Stomach (tissue), 9 donors: ENCODE results near the gene GPRASP2. TPM values are rescaled to one million over a fixed set of nuclear protein-coding genes. Genes with fewer than 3 reads are reported as not detected.

Source experiments
- DNase-seq, 2 donors: peaks; one replicate each; pipeline versions ENCODE4 v3.0.0 to v3.0.0-alpha.2; 2013 to 2019
- H3K27ac ChIP-seq, 5 donors: fragments of 200-600 bp in 4 of 5; sonication (generic) in 4 of 5; one replicate each; pipeline ENCODE4 v1.5.1; 2013 to 2019; ENCODE audit warnings: mild to moderate bottlenecking in 1 of 5, moderate library complexity in 1 of 5
- H3K27me3 ChIP-seq, 3 donors: fragments of 200-600 bp; sonication (generic); one replicate each; pipeline ENCODE4 v1.5.1; 2017 to 2019; ENCODE audit warnings: mixed run types in 1 of 3
- H3K36me3 ChIP-seq, 4 donors: fragments of 200-600 bp; sonication (generic); 1 replicate in 3 of 4; 2 replicates in 1 of 4; pipeline ENCODE4 v1.5.1; 2016 to 2019
- H3K4me1 ChIP-seq, 4 donors: fragments of 200-600 bp; sonication (generic); one replicate each; pipeline ENCODE4 v1.5.1; 2016 to 2019
- H3K4me3 ChIP-seq, 4 donors: fragments of 200-600 bp; sonication (generic) in 3 of 4; one replicate each; pipeline ENCODE4 v1.5.1; 2016 to 2019; ENCODE audit warnings: mild to moderate bottlenecking in 1 of 4
- H3K9me3 ChIP-seq, 4 donors: fragments of 200-600 bp; sonication (generic); one replicate each; pipeline ENCODE4 v1.5.1; 2016 to 2019
- CTCF ChIP-seq, 7 experiments: fragments of 450-650 bp in 4 of 7; fragments of 200-600 bp in 3 of 7; sonication (generic) in 3 of 7; IDR thresholded peaks; one replicate each; pipeline ENCODE4 v1.5.1; 2016 to 2019; ENCODE audit warnings: antibody characterized with exemption in 7 of 7, control low read depth in 2 of 7, mild to moderate bottlenecking in 1 of 7
- EP300 ChIP-seq: sonication (generic); formaldehyde crosslinking; IDR thresholded peaks from one replicate; pipeline ENCODE4 v1.6.1; 2017; ENCODE audit warnings: antibody characterized with exemption
- POLR2A ChIP-seq, 4 donors: fragments of 450-650 bp; IDR thresholded peaks; one replicate each; pipeline ENCODE4 v1.6.1; 2016; ENCODE audit warnings: antibody characterized with exemption in 4 of 4, control low read depth in 2 of 4, mild to moderate bottlenecking in 1 of 4, moderate library complexity in 1 of 4
- POLR2AphosphoS5 ChIP-seq, 3 donors: sonication (generic); formaldehyde crosslinking; IDR thresholded peaks; one replicate each; pipeline ENCODE4 v1.6.1; 2016; ENCODE audit warnings: antibody characterized with exemption in 3 of 3
- WGBS, 5 donors: extraction: QIAGEN DNeasy Blood & Tissue Kit in 3 of 5; methylation state at CpG; one replicate each; pipeline versions ENCODE4 v1.1.5 to v1.1.7; 2013 to 2018; 5-methylcytosine and 5-hydroxymethylcytosine counted together
- intact Hi-C: fragments of 100-400 bp; cut with DNase I; formaldehyde crosslinking; loops from one replicate; pipeline ENCODE4 v1.15.1; 2023; ENCODE audit warnings: low total_unique reads
- polyA plus RNA-seq, 3 donors: library from polyadenylated mRNA; stranded (reverse); fragments of 200-250 nt; gene quantifications; one replicate each; pipeline ENCODE4 v1.2.3, GENCODE V29; 2013
- total RNA-seq, 5 donors: library from RNA; depleted of rRNA; stranded (reverse); fragments of >200 nt; gene quantifications; one replicate each; pipeline versions ENCODE4 v1.1.0 to v1.2.3, GENCODE V29; 2014 to 2016
- donor health status: healthy with polysubstance abuse.
- donor health status: Bipolar disorder and iron deficiency.
- donor health status: healthy.

The GPRASP2 gene
- total and polyA plus RNA-seq, 8 donors, result 0.58 to 32.1 (median 2.7) TPM; not detected in 1

GRCh38 chrX:102684772-102685520 is 27.3 kb upstream of the GPRASP2 start:
- H3K4me1 ChIP-seq, result no peaks in the 10 kb centered on the region
- intact Hi-C loops, result no loop called here
- no peak overlapping the region for H3K4me3 ChIP-seq
- H3K27ac ChIP-seq, result no peak overlapping the region
- peaks cover 0 to 24% (median 15%) of the 10 kb centered on the region in 4 donors for H3K9me3 ChIP-seq
- 47 to 69% (median 55%) methylated on average over 2 of the region's 2 CpGs for WGBS, 5 donors
- TF ChIP-seq POLR2A (IDR thresholded peaks at IDR 0.05), result no peak
- no peak for TF ChIP-seq CTCF (IDR thresholded peaks at IDR 0.05)
- TF ChIP-seq POLR2AphosphoS5 (IDR thresholded peaks at IDR 0.05), result no peak
- no peak for TF ChIP-seq EP300
- H3K27me3 ChIP-seq, result no peaks in the 10 kb centered on the region
- no peak for DNase-seq
- peaks cover 0 to 5% (median 2%) of the 10 kb centered on the region in 4 donors for H3K36me3 ChIP-seq

GRCh38 chrX:102694749-102695148 is 17.5 kb upstream of the GPRASP2 start:
- Histone ChIP-seq H3K4me1 (no peaks in the 10 kb centered on the region), H3K9me3 (peaks cover 0 to 8% (median 4%) of the 10 kb centered on the region in 4 donors), H3K36me3 (no peaks in the 10 kb centered on the region), H3K4me3 (no peak overlapping the region), H3K27me3 (no peaks in the 10 kb centered on the region), H3K27ac (no peak overlapping the region)
- TF ChIP-seq POLR2A (IDR thresholded peaks at IDR 0.05) (no peak), POLR2AphosphoS5 (IDR thresholded peaks at IDR 0.05) (no peak), EP300 (no peak), CTCF (IDR thresholded peaks at IDR 0.05) (no peak)
- intact Hi-C loops, result no loop called here
- 76 to 97% (median 93%) methylated on average over 3 of the region's 3 CpGs for WGBS, 5 donors
- DNase-seq, result no peak

- TF ChIP-seq EP300 (no peak), CTCF (IDR thresholded peaks at IDR 0.05) (no peak), POLR2A (IDR thresholded peaks at IDR 0.05) (no peak), POLR2AphosphoS5 (IDR thresholded peaks at IDR 0.05) (no peak)
- Histone ChIP-seq H3K36me3 (no peaks in the 10 kb centered on the region), H3K4me1 (no peaks in the 10 kb centered on the region), H3K9me3 (peaks cover 0 to 6% (median 3%) of the 10 kb centered on the region in 4 donors), H3K27ac (no peak overlapping the region), H3K4me3 (no peak overlapping the region), H3K27me3 (no peaks in the 10 kb centered on the region)
- intact Hi-C loops, result no loop called here
- no peak for DNase-seq
Measured at GRCh38 chrX:102696306-102696705, 15.9 kb upstream of the GPRASP2 start.

GRCh38 chrX:102697494-102697893 is 14.8 kb upstream of the GPRASP2 start:
- peak in 1 of 2 donors; percentile 65 for DNase-seq
- Histone ChIP-seq H3K27ac (no peak overlapping the region), H3K4me3 (no peak overlapping the region), H3K36me3 (no peaks in the 10 kb centered on the region), H3K4me1 (no peaks in the 10 kb centered on the region), H3K9me3 (no peaks in the 10 kb centered on the region), H3K27me3 (no peaks in the 10 kb centered on the region)
- no peak for TF ChIP-seq POLR2A (IDR thresholded peaks at IDR 0.05)
- TF ChIP-seq POLR2AphosphoS5 (IDR thresholded peaks at IDR 0.05), result no peak
- TF ChIP-seq EP300, result no peak
- no peak for TF ChIP-seq CTCF (IDR thresholded peaks at IDR 0.05)
- intact Hi-C loops, result no loop called here
